Uterus (tissue), 4 donors: ENCODE results near the gene SRRM2. TPM values are rescaled to one million over a fixed set of nuclear protein-coding genes. Genes with fewer than 3 reads are reported as not detected.

Source experiments
- DNase-seq, 2 donors: peaks; one replicate each; pipeline ENCODE4 v3.0.0-alpha.2; 2019 to 2020
- H3K27ac ChIP-seq, 2 donors: fragments of 200-600 bp; sonication (generic); 1 replicate in 1 of 2; 2 replicates in 1 of 2; pipeline ENCODE4 v1.5.1; 2016 to 2018
- H3K27me3 ChIP-seq, 2 donors: fragments of 200-600 bp; sonication (generic); one replicate each; pipeline ENCODE4 v1.5.1; 2018 to 2019; ENCODE audit warnings: control low read depth in 1 of 2
- H3K36me3 ChIP-seq, 2 donors: fragments of 200-600 bp; sonication (generic); one replicate each; pipeline ENCODE4 v1.5.1; 2019; ENCODE audit warnings: control low read depth in 1 of 2
- H3K4me1 ChIP-seq, 2 donors: fragments of 200-600 bp; sonication (generic); one replicate each; pipeline ENCODE4 v1.5.1; 2018 to 2019; ENCODE audit warnings: control low read depth in 1 of 2
- H3K4me3 ChIP-seq, 2 donors: fragments of 200-600 bp; sonication (generic); 1 replicate in 1 of 2; 2 replicates in 1 of 2; pipeline ENCODE4 v1.5.1; 2018 to 2019; ENCODE audit warnings: mild to moderate bottlenecking in 1 of 2
- H3K9me3 ChIP-seq, 2 donors: fragments of 200-600 bp; sonication (generic); one replicate each; pipeline ENCODE4 v1.5.1; 2019; ENCODE audit warnings: control low read depth in 1 of 2
- CTCF ChIP-seq, 4 experiments: fragments of 200-600 bp in 2 of 4; fragments of 450-650 bp in 2 of 4; sonication (generic) in 2 of 4; IDR thresholded peaks; one replicate each; pipeline ENCODE4 v1.5.1; 2016 to 2019; ENCODE audit warnings: antibody characterized with exemption in 4 of 4, mild to moderate bottlenecking in 2 of 4, moderate library complexity in 1 of 4
- POLR2A ChIP-seq, 2 donors: fragments of 450-650 bp; IDR thresholded peaks; one replicate each; pipeline ENCODE4 v1.6.1; 2016; ENCODE audit warnings: antibody characterized with exemption in 2 of 2, mild to moderate bottlenecking in 1 of 2, moderate library complexity in 1 of 2
- intact Hi-C: fragments of 100-400 bp; cut with DNase I; formaldehyde crosslinking; loops from one replicate; pipeline ENCODE4 v1.15.1; 2023; ENCODE audit warnings: low total_unique reads
- small RNA-seq: library from RNA; depleted of rRNA; stranded (forward); fragments of <200 nt; gene quantifications from one replicate; pipeline ENCODE3, GENCODE V24; 2016
- total RNA-seq, 4 donors: library from RNA; depleted of rRNA in 3 of 4; stranded (reverse); fragments of >200 nt in 3 of 4; gene quantifications; one replicate each; pipeline versions ENCODE4 v1.1.0 to v1.2.4, GENCODE V29; 2014 to 2023
- donor health status: DM: yes; HTN: yes; CAD: no.

The SRRM2 gene
- total RNA-seq, 4 donors from 2014 or later = 92.7 to 900 (median 121) TPM

- Histone ChIP-seq H3K9me3 (no peaks in the 10 kb centered on the region), H3K4me3 (no peak overlapping the region), H3K27ac (no peak overlapping the region), H3K36me3 (no peaks in the 10 kb centered on the region), H3K27me3 (no peaks in the 10 kb centered on the region), H3K4me1 (no peaks in the 10 kb centered on the region)
- intact Hi-C loops = no loop called here
- no peak for TF ChIP-seq POLR2A (IDR thresholded peaks at IDR 0.05)
- no peak for TF ChIP-seq CTCF (IDR thresholded peaks at IDR 0.05)
- no peak for DNase-seq
These were observed 66.9 kb downstream of the SRRM2 start for GRCh38 chr16:2819179-2819938.

DNA sequence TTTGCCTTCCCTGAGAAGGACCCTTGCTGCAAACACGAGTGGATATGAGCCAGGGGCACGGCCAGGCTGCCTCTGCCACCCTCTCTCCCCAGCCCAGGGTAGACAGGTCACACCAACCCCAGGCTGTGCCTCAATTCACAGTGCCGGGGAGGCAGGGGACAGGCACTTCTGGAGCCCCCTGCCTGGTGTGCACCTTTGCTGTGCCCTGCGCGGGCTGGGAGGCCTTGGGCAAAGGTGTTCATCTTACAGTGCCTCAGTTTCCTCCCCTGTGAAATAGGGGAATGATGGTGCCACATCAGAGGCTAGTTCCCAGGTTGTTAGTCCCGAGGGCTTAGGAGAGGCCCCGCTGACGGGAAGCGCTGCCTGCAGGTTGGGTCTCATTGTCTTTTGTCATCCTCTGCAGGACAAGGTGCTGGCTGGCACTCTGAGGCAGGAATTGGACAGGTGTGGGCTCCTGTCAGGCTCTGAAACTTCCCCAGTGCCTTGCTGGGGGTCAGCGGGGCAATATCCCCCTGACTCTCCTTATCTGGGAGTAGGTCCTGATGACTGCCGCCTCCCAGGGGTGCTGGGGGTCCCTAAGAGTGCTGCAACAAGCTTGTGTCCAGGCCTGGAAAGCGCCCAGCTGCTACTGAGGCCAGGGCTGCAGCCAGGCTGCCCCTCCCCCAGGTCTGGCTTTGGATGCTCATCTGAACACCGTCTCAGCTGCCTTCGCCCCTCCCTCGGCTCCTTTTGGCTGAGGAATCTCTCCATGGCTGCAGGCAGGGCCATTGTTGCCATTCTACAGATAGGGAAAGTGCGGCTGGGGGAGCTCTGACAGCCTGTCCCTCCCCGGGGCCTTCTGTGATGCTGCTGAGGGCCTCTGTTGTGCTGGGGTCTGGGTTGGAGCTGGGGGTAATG lies 67.7 kb downstream of the SRRM2 start:
- no peaks in the 10 kb centered on the region for H3K9me3 ChIP-seq
- H3K4me3 ChIP-seq = no peak overlapping the region
- no peak for DNase-seq
- H3K36me3 ChIP-seq = no peaks in the 10 kb centered on the region
- no peak overlapping the region for H3K27ac ChIP-seq
- no peak for TF ChIP-seq CTCF (IDR thresholded peaks at IDR 0.05)
- no peak for TF ChIP-seq POLR2A (IDR thresholded peaks at IDR 0.05)
- intact Hi-C loops = no loop called here
- H3K27me3 ChIP-seq = no peaks in the 10 kb centered on the region
- no peaks in the 10 kb centered on the region for H3K4me1 ChIP-seq

Small RNAs within 50 kb of the gene (small RNA-seq; reads per million reads assigned to genes)
- not detected for gene SNORA3C

Other genes with a start within 250 kb of the SRRM2 start
- 100 to 1,000 TPM in 1 of 4 donors, 10 to 100 TPM in 3; 14.3 to 126 (median 41.4) TPM for gene ATP6V0C, start 238.7 kb upstream of the SRRM2 start, total RNA-seq
- gene AMDHD2, start 232.3 kb upstream of the SRRM2 start, total RNA-seq = 10 to 100 TPM in 3 of 4 donors, 1 to 10 TPM in 1; 7.9 to 36.5 (median 22.0) TPM
- 1 to 10 TPM in 1 of 4 donors, under 1 TPM in 1, not detected in 2; 0.46 to 3.3 TPM for gene CEMP1, start 221.2 kb upstream of the SRRM2 start, total RNA-seq
- gene PDPK1, start 214.6 kb upstream of the SRRM2 start, total RNA-seq = 10 to 100 TPM; 11.0 to 66.2 (median 23.9) TPM
- 10 to 100 TPM in 2 of 4 donors, 1 to 10 TPM in 2; 4.6 to 21.6 (median 12.7) TPM for gene KCTD5, start 70.1 kb upstream of the SRRM2 start, total RNA-seq
- 1 to 10 TPM in 1 of 4 donors, under 1 TPM in 1, not detected in 2; 0.83 to 1.3 TPM for gene PRSS27, start 32.4 kb upstream of the SRRM2 start, total RNA-seq
- gene ELOB, start 24.6 kb downstream of the SRRM2 start, total RNA-seq = 100 to 1,000 TPM in 3 of 4 donors, 10 to 100 TPM in 1; 88.4 to 524 (median 219) TPM
- gene PRSS33, start 34.9 kb downstream of the SRRM2 start, total RNA-seq = under 1 TPM in 1 of 4 donors, not detected in 3; 0.21 TPM
- gene PRSS41, start 45.8 kb downstream of the SRRM2 start, total RNA-seq = not detected
- gene PRSS21, start 64.6 kb downstream of the SRRM2 start, total RNA-seq = not detected
- gene ZG16B, start 77.7 kb downstream of the SRRM2 start, total RNA-seq = 10 to 100 TPM in 1 of 4 donors, 1 to 10 TPM in 1, not detected in 2; 1.3 to 15.9 TPM
- 1 to 10 TPM in 1 of 4 donors, under 1 TPM in 1, not detected in 2; 0.46 to 2.4 TPM for gene PRSS22, start 105.5 kb downstream of the SRRM2 start, total RNA-seq
- gene FLYWCH2, start 130.6 kb downstream of the SRRM2 start, total RNA-seq = 100 to 1,000 TPM in 1 of 4 donors, 10 to 100 TPM in 3; 27.9 to 223 (median 40.9) TPM
- gene FLYWCH1, start 159.3 kb downstream of the SRRM2 start, total RNA-seq = 10 to 100 TPM; 11.5 to 62.3 (median 27.2) TPM
- under 1 TPM in 1 of 4 donors, not detected in 3; 0.41 TPM for gene KREMEN2, start 211.6 kb downstream of the SRRM2 start, total RNA-seq
- gene PAQR4, start 216.7 kb downstream of the SRRM2 start, total RNA-seq = 1 to 10 TPM in 3 of 4 donors, under 1 TPM in 1; 0.26 to 4.8 (median 2.5) TPM
- gene PKMYT1, start 227.8 kb downstream of the SRRM2 start, total RNA-seq = 1 to 10 TPM in 1 of 4 donors, not detected in 3; 6.1 TPM